ENCODE measurements around the gene APBA2. TPM values are rescaled to one million over a fixed set of nuclear protein-coding genes. Genes with fewer than 3 reads are reported as not detected.

Gene APBA2
- total and polyA plus RNA-seq, 2 of the 13 experiments (the other 11 are each of a cell fraction or from before 2014, with no cell fraction given), result 0.62 to 2.3 TPM

- TF ChIP-seq ZNF704 (CRISPR knock-in tag; IDR thresholded peaks at IDR 0.05; ENCODE audit: borderline replicate concordance) (no peak), MYC (CRISPR knock-in tag; IDR thresholded peaks at IDR 0.05; ENCODE audit: borderline replicate concordance) (no peak), ZNF503 (CRISPR knock-in tag; IDR thresholded peaks at IDR 0.05) (no peak), ZNF782 (CRISPR knock-in tag; IDR thresholded peaks at IDR 0.05; ENCODE audit: borderline replicate concordance) (no peak), ZUFSP (CRISPR knock-in tag; IDR thresholded peaks at IDR 0.05; ENCODE audit: borderline replicate concordance) (no peak), ISX (CRISPR knock-in tag; conservative IDR thresholded peaks at IDR 0.05) (no peak), ZNF333 (CRISPR knock-in tag; IDR thresholded peaks at IDR 0.05; ENCODE audit: borderline replicate concordance) (no peak), NONO (IDR thresholded peaks at IDR 0.05) (no peak), NONO (CRISPR knock-in tag; conservative IDR thresholded peaks at IDR 0.05) (no peak)
Measured at GRCh38 chr15:29122506-29122905, 236.7 kb downstream of the APBA2 start (continued).

All from HepG2 (cell line).